Measurements from ENCODE around the gene UNC119B.

UNC119B gene

GRCh38 chr12:120696626-120697025, 13.6 kb upstream of the UNC119B start:
- no peak for TF ChIP-seq CTCF (IDR thresholded peaks at IDR 0.05; ENCODE audit: borderline replicate concordance, control extremely low read depth, extremely low read depth, insufficient read depth, missing control alignments)
- in situ Hi-C loops (cut with MboI; ENCODE audit: low sequenced_read_pairs, unreplicated experiment): no loop called here

GRCh38 chr12:120697344-120697743, 12.9 kb upstream of the UNC119B start:
- no peak for TF ChIP-seq CTCF (IDR thresholded peaks at IDR 0.05; ENCODE audit: borderline replicate concordance, control extremely low read depth, extremely low read depth, insufficient read depth, missing control alignments)
- in situ Hi-C loops (cut with MboI; ENCODE audit: low sequenced_read_pairs, unreplicated experiment): no loop called here
- DNase-seq (ENCODE audit: low spot score): no peak

More at GRCh38 chr12:120696626-120697025, 13.6 kb upstream of the UNC119B start:
- no peak for DNase-seq (ENCODE audit: low spot score)

- in situ Hi-C loops (cut with MboI; ENCODE audit: low sequenced_read_pairs, unreplicated experiment): no loop called here
- DNase-seq (ENCODE audit: low spot score): no peak
- no peak for TF ChIP-seq CTCF (IDR thresholded peaks at IDR 0.05; ENCODE audit: borderline replicate concordance, control extremely low read depth, extremely low read depth, insufficient read depth, missing control alignments)
These were observed 11.6 kb upstream of the UNC119B start for GRCh38 chr12:120698665-120699064.

GRCh38 chr12:120699553-120699952, 10.7 kb upstream of the UNC119B start:
- no peak for TF ChIP-seq CTCF (IDR thresholded peaks at IDR 0.05; ENCODE audit: borderline replicate concordance, control extremely low read depth, extremely low read depth, insufficient read depth, missing control alignments)
- no peak for DNase-seq (ENCODE audit: low spot score)
- in situ Hi-C loops (cut with MboI; ENCODE audit: low sequenced_read_pairs, unreplicated experiment): no loop called here

GRCh38 chr12:120700886-120701285, 9.4 kb upstream of the UNC119B start:
- TF ChIP-seq CTCF (IDR thresholded peaks at IDR 0.05; ENCODE audit: borderline replicate concordance, control extremely low read depth, extremely low read depth, insufficient read depth, missing control alignments): no peak
- in situ Hi-C loops (cut with MboI; ENCODE audit: low sequenced_read_pairs, unreplicated experiment): no loop called here
- DNase-seq (ENCODE audit: low spot score): no peak

- in situ Hi-C loops (cut with MboI; ENCODE audit: low sequenced_read_pairs, unreplicated experiment): no loop called here
- DNase-seq (ENCODE audit: low spot score): no peak
- TF ChIP-seq CTCF (IDR thresholded peaks at IDR 0.05; ENCODE audit: borderline replicate concordance, control extremely low read depth, extremely low read depth, insufficient read depth, missing control alignments): no peak
These were observed 7.6 kb upstream of the UNC119B start for GRCh38 chr12:120702637-120703036.

All from GM13976 (cell line).